WTC11 (cell line): Measurements from ENCODE around the gene ERCC4. TPM values are rescaled to one million over a fixed set of nuclear protein-coding genes. Genes with fewer than 3 reads are reported as not detected.

Source experiments
- ATAC-seq: fragments of 200-7000 bp; cut with Tn5 transposase; 2 replicates; pipeline ENCODE4 v1.10.0; 2021; ENCODE audit warnings: mild to moderate bottlenecking, moderate library complexity
- CTCF ChIA-PET: fragments of 300-600 bp; sonication (Branson Sonifier 250); formaldehyde crosslinking; loops from one replicate; lab custom pipeline; 2021; ENCODE audit warnings: antibody characterized with exemption; lab: Charles Lee
- POLR2A ChIA-PET: fragments of 350-600 bp; sonication (Branson Sonifier 250); formaldehyde crosslinking; loops from one replicate; lab custom pipeline; 2021; ENCODE audit warnings: antibody characterized with exemption; lab: Charles Lee
- DNase-seq: peaks from one replicate; pipeline ENCODE4 v3.0.0; 2021; ENCODE audit warnings: low spot score
- H3K27ac Mint-ChIP-seq: 2 replicates; pipeline ENCODE4 v1.8.0; 2021; ENCODE audit warnings: mixed read lengths
- H3K27me3 Mint-ChIP-seq: 2 replicates; pipeline ENCODE4 v1.8.0; 2021; ENCODE audit warnings: low read depth, mild to moderate bottlenecking, moderate library complexity, mixed read lengths
- H3K36me3 Mint-ChIP-seq: 2 replicates; pipeline ENCODE4 v1.8.0; 2021; ENCODE audit warnings: mixed read lengths
- H3K4me1 Mint-ChIP-seq: 2 replicates; pipeline ENCODE4 v1.8.0; 2022; ENCODE audit warnings: mixed read lengths
- H3K4me3 Mint-ChIP-seq: 2 replicates; pipeline ENCODE4 v1.8.0; 2021; ENCODE audit warnings: mild to moderate bottlenecking, moderate library complexity, mixed read lengths
- H3K9me3 Mint-ChIP-seq: 2 replicates; pipeline ENCODE4 v1.8.0; 2021; ENCODE audit warnings: mixed read lengths
- AFF4 ChIP-seq: sonication (generic); formaldehyde crosslinking; IDR thresholded peaks from 2 replicates; pipeline ENCODE4 v1.8.1; 2023; ENCODE audit warnings: mild to moderate bottlenecking, missing genetic modification reagents, borderline replicate concordance
- E2F4 ChIP-seq: sonication (generic); formaldehyde crosslinking; IDR thresholded peaks from 2 replicates; pipeline ENCODE4 v1.8.1; 2022; ENCODE audit warnings: low read depth, mild to moderate bottlenecking, moderate library complexity, missing genetic modification reagents, borderline replicate concordance
- ELF4 ChIP-seq: sonication (generic); formaldehyde crosslinking; IDR thresholded peaks from 2 replicates; pipeline ENCODE4 v1.8.1; 2022; ENCODE audit warnings: low read depth, mild to moderate bottlenecking, moderate library complexity, missing genetic modification reagents
- FOXJ3 ChIP-seq: sonication (generic); formaldehyde crosslinking; IDR thresholded peaks from 2 replicates; pipeline ENCODE4 v1.9.0; 2021; ENCODE audit warnings: missing genetic modification reagents, mild to moderate bottlenecking, borderline replicate concordance
- NR1H2 ChIP-seq: sonication (generic); formaldehyde crosslinking; IDR thresholded peaks from 2 replicates; pipeline ENCODE4 v1.9.0; 2021; ENCODE audit warnings: mild to moderate bottlenecking, moderate library complexity, missing genetic modification reagents
- PRRX2 ChIP-seq: fragments of 250-450 bp; sonication (Bioruptor Pico); IDR thresholded peaks from 2 replicates; pipeline ENCODE4 v1.8.0; 2021; ENCODE audit warnings: mild to moderate bottlenecking
- RORB ChIP-seq: fragments of 250-450 bp; sonication (Bioruptor Pico); IDR thresholded peaks from 2 replicates; pipeline ENCODE4 v1.9.0; 2021; ENCODE audit warnings: mild to moderate bottlenecking
- SMAD3 ChIP-seq: sonication (generic); formaldehyde crosslinking; IDR thresholded peaks from 2 replicates; pipeline ENCODE4 v1.8.0; 2022; ENCODE audit warnings: missing genetic modification reagents, mild to moderate bottlenecking, borderline replicate concordance
- SMAD4 ChIP-seq: sonication (generic); formaldehyde crosslinking; IDR thresholded peaks from 2 replicates; pipeline ENCODE4 v1.8.0; 2022; ENCODE audit warnings: mild to moderate bottlenecking, missing genetic modification reagents
- TP53 ChIP-seq: sonication (generic); formaldehyde crosslinking; IDR thresholded peaks from 2 replicates; pipeline ENCODE4 v1.8.1; 2023; ENCODE audit warnings: mild to moderate bottlenecking, missing genetic modification reagents
- ZNF263 ChIP-seq: sonication (generic); formaldehyde crosslinking; IDR thresholded peaks from 2 replicates; pipeline ENCODE4 v1.8.1; 2022; ENCODE audit warnings: low read depth, mild to moderate bottlenecking, moderate library complexity, missing genetic modification reagents
- ZSCAN18 ChIP-seq: fragments of 250-450 bp; sonication (Bioruptor Pico); IDR thresholded peaks from 2 replicates; pipeline ENCODE4 v2.1.2; 2022; ENCODE audit warnings: mild to moderate bottlenecking, moderate library complexity
- total RNA-seq: library from RNA; stranded (reverse); gene quantifications from 3 replicates; pipeline ENCODE4 v1.2.3, GENCODE V29; 2021
- TF ChIP-seq, protein P1 (sequence below): fragments of 200-600 bp; IDR thresholded peaks from 2 replicates; pipeline ENCODE4 v1.8.0; 2022; ENCODE audit warnings: antibody characterized with exemption
- TF ChIP-seq, protein P2 (sequence below): sonication (generic); formaldehyde crosslinking; IDR thresholded peaks from 2 replicates; pipeline ENCODE4 v1.8.0; 2022; ENCODE audit warnings: missing genetic modification reagents
- TF ChIP-seq, protein P3 (sequence below): sonication (generic); formaldehyde crosslinking; IDR thresholded peaks from 2 replicates; pipeline ENCODE4 v1.8.1; 2023; ENCODE audit warnings: mild to moderate bottlenecking, missing genetic modification reagents
- TF ChIP-seq, protein P4 (sequence below): sonication (generic); formaldehyde crosslinking; IDR thresholded peaks from 2 replicates; pipeline ENCODE4 v1.8.0; 2023; ENCODE audit warnings: missing genetic modification reagents, mild to moderate bottlenecking, borderline replicate concordance

The ERCC4 gene
- total RNA-seq, 1 experiment from 2014 or later = 12.1 TPM

DNA sequence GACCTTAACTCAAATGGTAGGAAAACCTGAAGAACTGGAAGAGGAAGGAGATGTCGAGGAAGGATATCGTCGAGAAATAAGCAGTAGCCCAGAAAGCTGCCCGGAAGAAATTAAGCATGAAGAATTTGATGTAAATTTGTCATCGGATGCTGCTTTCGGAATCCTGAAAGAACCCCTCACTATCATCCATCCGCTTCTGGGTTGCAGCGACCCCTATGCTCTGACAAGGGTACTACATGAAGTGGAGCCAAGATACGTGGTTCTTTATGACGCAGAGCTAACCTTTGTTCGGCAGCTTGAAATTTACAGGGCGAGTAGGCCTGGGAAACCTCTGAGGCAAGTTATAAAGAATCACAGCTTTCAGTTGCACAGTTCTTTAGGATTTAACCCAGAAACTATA, 15.5 kb downstream of the ERCC4 start:
- peaks cover 6% of the 10 kb centered on the region; the same call in 1 of the 2 replicates for H3K9me3 Mint-ChIP-seq
- no peak overlapping the region for H3K27ac Mint-ChIP-seq
- ChIA-PET POLR2A (interaction anchor here (0.6 kb wide), 1 partner anchor 15 kb away, joined by 3 read pairs; the partner anchor contains the start of gene ERCC4), CTCF (interaction anchor here (0.5 to 3.0 kb wide), 53 partner anchors 8 to 564 kb away, joined by 3 to 68 read pairs (median 4); partner anchors contain the start of gene ERCC4)
- no peak overlapping the region for H3K4me3 Mint-ChIP-seq
- DNase-seq = peak; percentile 79
- H3K36me3 Mint-ChIP-seq = peaks cover 50% of the 10 kb centered on the region
- no peaks in the 10 kb centered on the region for H3K27me3 Mint-ChIP-seq
- H3K4me1 Mint-ChIP-seq = no peaks in the 10 kb centered on the region
- TF ChIP-seq E2F4 (CRISPR knock-in tag) (no peak), ELF4 (CRISPR knock-in tag) (no peak), FOXJ3 (CRISPR knock-in tag) (no peak), RORB (CRISPR knock-in tag) (no peak), ZNF263 (no peak)
- TF ChIP-seq, protein P1, sequence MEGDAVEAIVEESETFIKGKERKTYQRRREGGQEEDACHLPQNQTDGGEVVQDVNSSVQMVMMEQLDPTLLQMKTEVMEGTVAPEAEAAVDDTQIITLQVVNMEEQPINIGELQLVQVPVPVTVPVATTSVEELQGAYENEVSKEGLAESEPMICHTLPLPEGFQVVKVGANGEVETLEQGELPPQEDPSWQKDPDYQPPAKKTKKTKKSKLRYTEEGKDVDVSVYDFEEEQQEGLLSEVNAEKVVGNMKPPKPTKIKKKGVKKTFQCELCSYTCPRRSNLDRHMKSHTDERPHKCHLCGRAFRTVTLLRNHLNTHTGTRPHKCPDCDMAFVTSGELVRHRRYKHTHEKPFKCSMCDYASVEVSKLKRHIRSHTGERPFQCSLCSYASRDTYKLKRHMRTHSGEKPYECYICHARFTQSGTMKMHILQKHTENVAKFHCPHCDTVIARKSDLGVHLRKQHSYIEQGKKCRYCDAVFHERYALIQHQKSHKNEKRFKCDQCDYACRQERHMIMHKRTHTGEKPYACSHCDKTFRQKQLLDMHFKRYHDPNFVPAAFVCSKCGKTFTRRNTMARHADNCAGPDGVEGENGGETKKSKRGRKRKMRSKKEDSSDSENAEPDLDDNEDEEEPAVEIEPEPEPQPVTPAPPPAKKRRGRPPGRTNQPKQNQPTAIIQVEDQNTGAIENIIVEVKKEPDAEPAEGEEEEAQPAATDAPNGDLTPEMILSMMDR = peak; percentile 94
- TF ChIP-seq, protein P2, sequence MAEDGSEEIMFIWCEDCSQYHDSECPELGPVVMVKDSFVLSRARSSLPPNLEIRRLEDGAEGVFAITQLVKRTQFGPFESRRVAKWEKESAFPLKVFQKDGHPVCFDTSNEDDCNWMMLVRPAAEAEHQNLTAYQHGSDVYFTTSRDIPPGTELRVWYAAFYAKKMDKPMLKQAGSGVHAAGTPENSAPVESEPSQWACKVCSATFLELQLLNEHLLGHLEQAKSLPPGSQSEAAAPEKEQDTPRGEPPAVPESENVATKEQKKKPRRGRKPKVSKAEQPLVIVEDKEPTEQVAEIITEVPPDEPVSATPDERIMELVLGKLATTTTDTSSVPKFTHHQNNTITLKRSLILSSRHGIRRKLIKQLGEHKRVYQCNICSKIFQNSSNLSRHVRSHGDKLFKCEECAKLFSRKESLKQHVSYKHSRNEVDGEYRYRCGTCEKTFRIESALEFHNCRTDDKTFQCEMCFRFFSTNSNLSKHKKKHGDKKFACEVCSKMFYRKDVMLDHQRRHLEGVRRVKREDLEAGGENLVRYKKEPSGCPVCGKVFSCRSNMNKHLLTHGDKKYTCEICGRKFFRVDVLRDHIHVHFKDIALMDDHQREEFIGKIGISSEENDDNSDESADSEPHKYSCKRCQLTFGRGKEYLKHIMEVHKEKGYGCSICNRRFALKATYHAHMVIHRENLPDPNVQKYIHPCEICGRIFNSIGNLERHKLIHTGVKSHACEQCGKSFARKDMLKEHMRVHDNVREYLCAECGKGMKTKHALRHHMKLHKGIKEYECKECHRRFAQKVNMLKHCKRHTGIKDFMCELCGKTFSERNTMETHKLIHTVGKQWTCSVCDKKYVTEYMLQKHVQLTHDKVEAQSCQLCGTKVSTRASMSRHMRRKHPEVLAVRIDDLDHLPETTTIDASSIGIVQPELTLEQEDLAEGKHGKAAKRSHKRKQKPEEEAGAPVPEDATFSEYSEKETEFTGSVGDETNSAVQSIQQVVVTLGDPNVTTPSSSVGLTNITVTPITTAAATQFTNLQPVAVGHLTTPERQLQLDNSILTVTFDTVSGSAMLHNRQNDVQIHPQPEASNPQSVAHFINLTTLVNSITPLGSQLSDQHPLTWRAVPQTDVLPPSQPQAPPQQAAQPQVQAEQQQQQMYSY (CRISPR knock-in tag) = no peak
- TF ChIP-seq, protein P3, sequence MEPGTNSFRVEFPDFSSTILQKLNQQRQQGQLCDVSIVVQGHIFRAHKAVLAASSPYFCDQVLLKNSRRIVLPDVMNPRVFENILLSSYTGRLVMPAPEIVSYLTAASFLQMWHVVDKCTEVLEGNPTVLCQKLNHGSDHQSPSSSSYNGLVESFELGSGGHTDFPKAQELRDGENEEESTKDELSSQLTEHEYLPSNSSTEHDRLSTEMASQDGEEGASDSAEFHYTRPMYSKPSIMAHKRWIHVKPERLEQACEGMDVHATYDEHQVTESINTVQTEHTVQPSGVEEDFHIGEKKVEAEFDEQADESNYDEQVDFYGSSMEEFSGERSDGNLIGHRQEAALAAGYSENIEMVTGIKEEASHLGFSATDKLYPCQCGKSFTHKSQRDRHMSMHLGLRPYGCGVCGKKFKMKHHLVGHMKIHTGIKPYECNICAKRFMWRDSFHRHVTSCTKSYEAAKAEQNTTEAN (CRISPR knock-in tag) = no peak
- ATAC-seq = peak; percentile 88

DNA sequence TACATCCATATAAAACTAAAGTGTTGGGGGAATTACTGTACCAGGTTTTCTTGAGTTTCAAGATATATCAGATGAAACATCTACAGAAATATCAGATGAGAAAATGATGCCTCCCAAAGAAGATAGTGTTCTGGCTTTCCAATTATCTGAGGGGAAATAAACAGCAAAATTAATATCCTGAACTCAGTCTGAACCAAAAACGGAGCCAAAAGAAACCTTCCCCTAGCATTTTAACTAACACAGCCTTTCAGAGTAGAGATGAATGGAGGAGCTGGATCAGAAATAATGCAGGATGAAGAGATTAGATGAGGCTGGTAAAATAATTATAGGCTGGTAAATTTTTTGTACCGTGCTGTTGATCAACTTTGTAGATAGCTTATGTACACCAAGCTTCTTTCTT, 16.2 kb downstream of the ERCC4 start:
- peaks cover 6% of the 10 kb centered on the region; the same call in 1 of the 2 replicates for H3K9me3 Mint-ChIP-seq
- no peaks in the 10 kb centered on the region for H3K4me1 Mint-ChIP-seq
- no peak for DNase-seq
- POLR2A ChIA-PET = interaction anchor here (0.6 kb wide), 1 partner anchor 16 kb away, joined by 3 read pairs; the partner anchor contains the start of gene ERCC4
- H3K36me3 Mint-ChIP-seq = peaks cover 48% of the 10 kb centered on the region
- H3K27ac Mint-ChIP-seq = no peak overlapping the region
- no peaks in the 10 kb centered on the region for H3K27me3 Mint-ChIP-seq
- H3K4me3 Mint-ChIP-seq = no peak overlapping the region
- CTCF ChIA-PET = interaction anchor here (0.5 to 3.0 kb wide), 55 partner anchors 8 to 563 kb away, joined by 3 to 68 read pairs (median 4); partner anchors contain the start of gene ERCC4
- ATAC-seq = no peak
- no peak for TF ChIP-seq NR1H2 (CRISPR knock-in tag)
- no peak for TF ChIP-seq SMAD3
- TF ChIP-seq ZSCAN18 (CRISPR knock-in tag) = no peak
- no peak for TF ChIP-seq TP53 (CRISPR knock-in tag)
- no peak for TF ChIP-seq SMAD4 (CRISPR knock-in tag)
- TF ChIP-seq, protein P4, sequence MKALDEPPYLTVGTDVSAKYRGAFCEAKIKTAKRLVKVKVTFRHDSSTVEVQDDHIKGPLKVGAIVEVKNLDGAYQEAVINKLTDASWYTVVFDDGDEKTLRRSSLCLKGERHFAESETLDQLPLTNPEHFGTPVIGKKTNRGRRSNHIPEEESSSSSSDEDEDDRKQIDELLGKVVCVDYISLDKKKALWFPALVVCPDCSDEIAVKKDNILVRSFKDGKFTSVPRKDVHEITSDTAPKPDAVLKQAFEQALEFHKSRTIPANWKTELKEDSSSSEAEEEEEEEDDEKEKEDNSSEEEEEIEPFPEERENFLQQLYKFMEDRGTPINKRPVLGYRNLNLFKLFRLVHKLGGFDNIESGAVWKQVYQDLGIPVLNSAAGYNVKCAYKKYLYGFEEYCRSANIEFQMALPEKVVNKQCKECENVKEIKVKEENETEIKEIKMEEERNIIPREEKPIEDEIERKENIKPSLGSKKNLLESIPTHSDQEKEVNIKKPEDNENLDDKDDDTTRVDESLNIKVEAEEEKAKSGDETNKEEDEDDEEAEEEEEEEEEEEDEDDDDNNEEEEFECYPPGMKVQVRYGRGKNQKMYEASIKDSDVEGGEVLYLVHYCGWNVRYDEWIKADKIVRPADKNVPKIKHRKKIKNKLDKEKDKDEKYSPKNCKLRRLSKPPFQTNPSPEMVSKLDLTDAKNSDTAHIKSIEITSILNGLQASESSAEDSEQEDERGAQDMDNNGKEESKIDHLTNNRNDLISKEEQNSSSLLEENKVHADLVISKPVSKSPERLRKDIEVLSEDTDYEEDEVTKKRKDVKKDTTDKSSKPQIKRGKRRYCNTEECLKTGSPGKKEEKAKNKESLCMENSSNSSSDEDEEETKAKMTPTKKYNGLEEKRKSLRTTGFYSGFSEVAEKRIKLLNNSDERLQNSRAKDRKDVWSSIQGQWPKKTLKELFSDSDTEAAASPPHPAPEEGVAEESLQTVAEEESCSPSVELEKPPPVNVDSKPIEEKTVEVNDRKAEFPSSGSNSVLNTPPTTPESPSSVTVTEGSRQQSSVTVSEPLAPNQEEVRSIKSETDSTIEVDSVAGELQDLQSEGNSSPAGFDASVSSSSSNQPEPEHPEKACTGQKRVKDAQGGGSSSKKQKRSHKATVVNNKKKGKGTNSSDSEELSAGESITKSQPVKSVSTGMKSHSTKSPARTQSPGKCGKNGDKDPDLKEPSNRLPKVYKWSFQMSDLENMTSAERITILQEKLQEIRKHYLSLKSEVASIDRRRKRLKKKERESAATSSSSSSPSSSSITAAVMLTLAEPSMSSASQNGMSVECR (CRISPR knock-in tag) = no peak
- TF ChIP-seq PRRX2 (CRISPR knock-in tag) = no peak
- no peak for TF ChIP-seq AFF4
